PC-9 (cell line): ENCODE data around the gene PKD2L1.

Experiments
- EZH2 ChIP-seq: fragments of 200-600 bp; sonication (generic); IDR thresholded peaks from 2 replicates; pipeline ENCODE4 v1.8.0; 2017; ENCODE audit warnings: antibody characterized with exemption, low read depth
- TF ChIP-seq, protein P1 (sequence below): fragments of 200-600 bp; sonication (generic); conservative IDR thresholded peaks from 2 replicates; pipeline ENCODE4 v1.6.1; 2017; ENCODE audit warnings: mixed run types, antibody characterized with exemption, mild to moderate bottlenecking, moderate library complexity

DNA sequence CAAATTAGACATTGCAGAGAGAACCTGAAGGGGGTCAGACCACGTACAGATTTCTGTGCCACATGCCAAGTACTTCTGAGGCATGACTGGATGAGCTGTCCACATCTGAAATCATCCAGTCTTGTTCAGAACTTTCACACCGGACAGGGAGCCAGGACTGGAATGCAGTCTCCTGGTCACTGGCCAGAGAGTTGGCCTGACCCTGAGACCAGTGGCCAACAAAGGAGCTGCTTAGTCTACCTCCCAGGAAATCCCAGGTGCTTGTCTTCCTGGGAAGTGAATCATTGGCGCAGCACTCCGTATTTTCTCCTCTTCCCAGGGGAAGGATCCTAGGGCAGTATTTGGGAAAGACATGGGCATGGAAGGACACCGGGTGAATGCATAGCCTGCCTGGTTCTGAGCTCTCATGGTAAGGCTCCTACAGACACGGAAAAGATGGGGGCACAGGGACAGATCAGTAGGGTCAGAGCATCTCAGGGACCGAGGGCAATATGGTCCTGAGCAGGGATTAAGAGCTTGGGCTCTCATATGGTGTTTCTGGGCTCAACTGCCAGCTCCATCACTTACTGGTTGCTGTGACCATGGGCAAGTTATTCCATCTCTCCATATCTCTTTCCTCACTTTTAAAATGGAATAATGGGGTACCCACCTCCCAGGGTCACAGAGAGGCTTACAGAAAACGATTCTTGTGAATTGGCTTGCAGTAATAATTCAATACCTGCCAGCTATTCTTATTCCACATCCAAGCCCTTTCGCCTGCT lies 15.7 kb upstream of the PKD2L1 start:
- TF ChIP-seq, protein P1, sequence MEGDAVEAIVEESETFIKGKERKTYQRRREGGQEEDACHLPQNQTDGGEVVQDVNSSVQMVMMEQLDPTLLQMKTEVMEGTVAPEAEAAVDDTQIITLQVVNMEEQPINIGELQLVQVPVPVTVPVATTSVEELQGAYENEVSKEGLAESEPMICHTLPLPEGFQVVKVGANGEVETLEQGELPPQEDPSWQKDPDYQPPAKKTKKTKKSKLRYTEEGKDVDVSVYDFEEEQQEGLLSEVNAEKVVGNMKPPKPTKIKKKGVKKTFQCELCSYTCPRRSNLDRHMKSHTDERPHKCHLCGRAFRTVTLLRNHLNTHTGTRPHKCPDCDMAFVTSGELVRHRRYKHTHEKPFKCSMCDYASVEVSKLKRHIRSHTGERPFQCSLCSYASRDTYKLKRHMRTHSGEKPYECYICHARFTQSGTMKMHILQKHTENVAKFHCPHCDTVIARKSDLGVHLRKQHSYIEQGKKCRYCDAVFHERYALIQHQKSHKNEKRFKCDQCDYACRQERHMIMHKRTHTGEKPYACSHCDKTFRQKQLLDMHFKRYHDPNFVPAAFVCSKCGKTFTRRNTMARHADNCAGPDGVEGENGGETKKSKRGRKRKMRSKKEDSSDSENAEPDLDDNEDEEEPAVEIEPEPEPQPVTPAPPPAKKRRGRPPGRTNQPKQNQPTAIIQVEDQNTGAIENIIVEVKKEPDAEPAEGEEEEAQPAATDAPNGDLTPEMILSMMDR: no peak
- TF ChIP-seq EZH2: no peak
